PC-3 (cell line): ENCODE data around the gene CASZ1. TPM values are rescaled to one million over a fixed set of nuclear protein-coding genes. Genes with fewer than 3 reads are reported as not detected.

Source experiments
- ATAC-seq: fragments of 200-7000 bp; cut with Tn5 transposase; 2 replicates; pipeline ENCODE4 v1.9.1; 2020; ENCODE audit warnings: mild to moderate bottlenecking, moderate library complexity
- BruUV-seq: library from RNA; stranded (reverse); fragments of 400-500 nt; replicated peaks from 2 replicates; lab custom pipeline; 2021; lab: Mats Ljungman, UMichigan
- CTCF ChIA-PET: fragments of 300-600 bp; sonication (Branson Sonifier 250); formaldehyde crosslinking; loops from one replicate; lab custom pipeline; 2022; ENCODE audit warnings: antibody characterized with exemption; lab: Charles Lee
- POLR2A ChIA-PET: fragments of 300-600 bp; sonication (Branson Sonifier 250); formaldehyde crosslinking; loops from one replicate; lab custom pipeline; 2022; ENCODE audit warnings: antibody characterized with exemption; ENCODE audit not compliant: unreplicated experiment; lab: Charles Lee
- DNase-seq: peaks from one replicate; pipeline ENCODE4 v3.0.0-alpha.2; 2015
- H2AFZ ChIP-seq: fragments of 300-600 bp; sonication (generic); 2 replicates; pipeline ENCODE4 v1.6.0; 2016; ENCODE audit warnings: antibody characterized with exemption, low read length
- H3F3A ChIP-seq: fragments of 300-600 bp; sonication (generic); one replicate; pipeline ENCODE4 v1.6.0; 2017; ENCODE audit warnings: antibody characterized with exemption, low read length, control low read depth, mild to moderate bottlenecking; ENCODE audit not compliant: unreplicated experiment
- H3K27ac ChIP-seq: fragments of 300-600 bp; sonication (generic); 2 replicates; pipeline ENCODE4 v1.5.1; 2016; ENCODE audit warnings: mild to moderate bottlenecking, low read length
- H3K27me3 ChIP-seq: fragments of 300-600 bp; sonication (generic); 2 replicates; pipeline ENCODE4 v1.6.1; 2016; ENCODE audit warnings: low read length, mixed read lengths
- H3K36me3 ChIP-seq: fragments of 300-600 bp; sonication (generic); 2 replicates; pipeline ENCODE4 v1.6.1; 2016; ENCODE audit warnings: low read depth, mixed run types, low read length, mixed read lengths
- H3K4me1 ChIP-seq: fragments of 300-600 bp; sonication (generic); 2 replicates; pipeline ENCODE4 v1.5.1; 2016; ENCODE audit warnings: low read length; ENCODE audit not compliant: insufficient read depth
- H3K4me2 ChIP-seq: fragments of 300-600 bp; sonication (generic); 2 replicates; pipeline ENCODE4 v1.6.0; 2016; ENCODE audit warnings: low read length
- H3K4me3 ChIP-seq: fragments of 300-600 bp; sonication (generic); 2 replicates; pipeline ENCODE4 v1.5.1; 2016; ENCODE audit warnings: mild to moderate bottlenecking, low read length, mixed read lengths
- H3K79me2 ChIP-seq: fragments of 300-600 bp; sonication (generic); 2 replicates; pipeline ENCODE4 v1.6.1; 2017; ENCODE audit warnings: low read length, mixed read lengths
- H3K9ac ChIP-seq: fragments of 300-600 bp; sonication (generic); 2 replicates; pipeline ENCODE4 v1.6.0; 2016; ENCODE audit warnings: mild to moderate bottlenecking, low read length
- H3K9me2 ChIP-seq: fragments of 300-600 bp; sonication (generic); replicated peaks from 2 replicates; pipeline ENCODE4 v1.6.1; 2016; ENCODE audit warnings: mixed run types, low read length, mixed read lengths
- H3K9me3 ChIP-seq: fragments of 300-600 bp; sonication (generic); 2 replicates; pipeline ENCODE4 v1.6.1; 2016; ENCODE audit warnings: low read length, mixed read lengths
- H4K20me1 ChIP-seq: fragments of 300-600 bp; sonication (generic); 2 replicates; pipeline ENCODE4 v1.6.1; 2016; ENCODE audit warnings: low read length, mixed read lengths
- EZH2 ChIP-seq: fragments of 300-600 bp; sonication (generic); IDR thresholded peaks from one replicate; pipeline ENCODE4 v1.6.1; 2017; ENCODE audit warnings: antibody characterized with exemption, mild to moderate bottlenecking, low read length; ENCODE audit not compliant: unreplicated experiment
- EZH2phosphoT487 ChIP-seq: fragments of 300-600 bp; sonication (generic); IDR thresholded peaks from 2 replicates; pipeline ENCODE4 v1.6.1; 2018; ENCODE audit warnings: mild to moderate bottlenecking, antibody characterized with exemption, low read length, borderline replicate concordance
- intact Hi-C: fragments of 100-400 bp; cut with micrococcal nuclease; formaldehyde crosslinking; loops from 2 replicates; pipeline ENCODE4 v1.9.0; 2023
- total RNA-seq: library from RNA; depleted of rRNA; stranded (reverse); fragments of >200 nt; gene quantifications from 2 replicates; pipeline ENCODE4 v1.2.3, GENCODE V29; 2014
- TF ChIP-seq, protein P1 (sequence below): fragments of 300-600 bp; sonication (generic); conservative IDR thresholded peaks from 2 replicates; pipeline ENCODE4 v1.5.1; 2017; ENCODE audit warnings: antibody characterized with exemption, low read depth, mild to moderate bottlenecking, low read length

The CASZ1 gene
- total RNA-seq, 1 experiment from 2014 or later, result 12.8 TPM

DNA sequence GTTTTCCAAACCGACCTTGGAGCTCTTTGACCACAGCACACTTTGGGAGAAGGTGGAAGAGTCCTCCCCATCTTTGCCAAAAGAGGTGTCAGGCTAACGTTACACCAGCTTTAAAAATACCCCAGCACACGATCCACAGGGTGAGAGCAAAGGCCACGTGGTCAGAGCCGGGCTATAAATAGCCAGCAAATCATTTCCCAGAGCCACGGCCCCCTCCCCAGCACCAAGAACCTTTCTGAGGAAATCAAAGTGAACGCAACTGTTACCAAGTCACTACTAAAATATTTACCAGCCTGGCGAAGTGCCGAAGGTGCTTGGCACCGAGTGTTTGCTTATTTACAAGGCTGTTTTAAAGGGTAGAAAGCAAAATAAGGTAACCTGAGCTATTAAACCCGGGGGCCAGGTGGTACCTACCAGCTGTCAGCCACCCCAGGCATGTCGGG lies 72.4 kb downstream of the CASZ1 start:
- BruUV-seq, result no TSS peak
- Histone ChIP-seq H3F3A (no peaks in the 10 kb centered on the region), H3K27me3 (no peaks in the 10 kb centered on the region), H3K27ac (peak overlapping the region; percentile 20), H3K9ac (no peak overlapping the region), H3K36me3 (no peaks in the 10 kb centered on the region), H3K79me2 (no peaks in the 10 kb centered on the region), H3K9me2 (no peaks in the 10 kb centered on the region), H3K4me2 (peak overlapping the region; percentile 67), H3K4me1 (peaks cover 43% of the 10 kb centered on the region), H2AFZ (0 out of 2 replicates have a peak overlapping the region, but pooled peaks have one; percentile 57), H4K20me1 (no peaks in the 10 kb centered on the region), H3K4me3 (no peak overlapping the region), H3K9me3 (no peaks in the 10 kb centered on the region)
- intact Hi-C loops, result loop anchor here (2.0 kb wide), 1 partner anchor 73 kb away; the partner anchor contains the start of gene CASZ1
- POLR2A ChIA-PET, result interaction anchor here (0.5 kb wide), 1 partner anchor 118 kb away, joined by 3 read pairs; no protein-coding TSS in a partner anchor
- ATAC-seq (peak; percentile 64), DNase-seq (peak; percentile 97)
- TF ChIP-seq EZH2 (no peak), EZH2phosphoT487 (no peak)
- TF ChIP-seq, protein P1, sequence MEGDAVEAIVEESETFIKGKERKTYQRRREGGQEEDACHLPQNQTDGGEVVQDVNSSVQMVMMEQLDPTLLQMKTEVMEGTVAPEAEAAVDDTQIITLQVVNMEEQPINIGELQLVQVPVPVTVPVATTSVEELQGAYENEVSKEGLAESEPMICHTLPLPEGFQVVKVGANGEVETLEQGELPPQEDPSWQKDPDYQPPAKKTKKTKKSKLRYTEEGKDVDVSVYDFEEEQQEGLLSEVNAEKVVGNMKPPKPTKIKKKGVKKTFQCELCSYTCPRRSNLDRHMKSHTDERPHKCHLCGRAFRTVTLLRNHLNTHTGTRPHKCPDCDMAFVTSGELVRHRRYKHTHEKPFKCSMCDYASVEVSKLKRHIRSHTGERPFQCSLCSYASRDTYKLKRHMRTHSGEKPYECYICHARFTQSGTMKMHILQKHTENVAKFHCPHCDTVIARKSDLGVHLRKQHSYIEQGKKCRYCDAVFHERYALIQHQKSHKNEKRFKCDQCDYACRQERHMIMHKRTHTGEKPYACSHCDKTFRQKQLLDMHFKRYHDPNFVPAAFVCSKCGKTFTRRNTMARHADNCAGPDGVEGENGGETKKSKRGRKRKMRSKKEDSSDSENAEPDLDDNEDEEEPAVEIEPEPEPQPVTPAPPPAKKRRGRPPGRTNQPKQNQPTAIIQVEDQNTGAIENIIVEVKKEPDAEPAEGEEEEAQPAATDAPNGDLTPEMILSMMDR, result no peak
- CTCF ChIA-PET, result no interaction called here

DNA sequence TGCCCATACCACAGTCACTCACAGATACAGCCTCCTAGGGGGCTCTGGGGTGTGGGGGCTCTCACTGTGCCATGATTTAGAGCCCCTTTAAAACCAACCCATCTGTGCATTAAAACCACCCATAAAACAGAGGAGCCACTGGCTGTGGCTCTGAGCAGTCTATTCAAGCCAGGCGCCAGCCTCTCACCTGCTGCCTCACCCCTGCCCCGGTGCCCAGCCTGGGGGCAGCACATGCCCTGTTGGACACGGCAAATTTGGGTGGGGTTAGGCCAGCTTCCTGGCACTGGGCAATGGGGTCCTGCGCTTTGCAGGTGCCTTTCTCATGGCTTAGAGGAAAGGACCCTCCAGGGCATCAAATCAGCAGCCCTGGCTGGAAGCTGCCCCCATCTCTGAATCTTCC lies 73.1 kb downstream of the CASZ1 start:
- Histone ChIP-seq H3K4me1 (peaks cover 43% of the 10 kb centered on the region), H3K27me3 (no peaks in the 10 kb centered on the region), H3K9me2 (no peaks in the 10 kb centered on the region), H3K9me3 (no peaks in the 10 kb centered on the region), H2AFZ (no peak overlapping the region), H3K79me2 (no peaks in the 10 kb centered on the region), H4K20me1 (no peaks in the 10 kb centered on the region), H3K4me3 (no peak overlapping the region), H3K4me2 (peak overlapping the region; percentile 67), H3K27ac (no peak overlapping the region), H3K36me3 (no peaks in the 10 kb centered on the region), H3K9ac (no peak overlapping the region), H3F3A (no peaks in the 10 kb centered on the region)
- no peak for DNase-seq
- no peak for TF ChIP-seq EZH2phosphoT487
- no peak for TF ChIP-seq EZH2
- TF ChIP-seq, protein P1, result no peak
- ChIA-PET POLR2A (interaction anchor here (0.5 kb wide), 1 partner anchor 119 kb away, joined by 3 read pairs; no protein-coding TSS in a partner anchor), CTCF (no interaction called here)
- BruUV-seq, result no TSS peak
- no peak for ATAC-seq
- intact Hi-C loops, result no loop called here

DNA sequence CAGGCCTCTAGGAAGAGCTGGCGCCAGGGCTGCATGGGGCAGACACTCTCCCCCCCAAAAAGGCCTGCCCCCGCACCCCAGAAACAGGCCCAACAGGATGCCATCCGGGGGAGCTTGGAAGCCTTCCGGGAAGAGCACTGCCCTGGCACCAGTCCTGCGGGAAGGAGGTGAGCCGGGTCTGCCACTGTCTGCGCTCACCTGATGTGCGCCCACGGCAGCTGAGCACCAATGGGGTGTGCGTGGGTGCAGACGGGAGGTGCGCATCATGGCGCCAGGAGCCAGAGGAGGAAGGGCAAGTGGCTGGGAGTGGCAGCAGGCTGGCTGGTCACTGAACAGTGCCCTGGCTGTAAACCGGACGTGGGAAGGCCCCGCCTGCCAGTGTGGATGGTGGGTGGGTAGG lies 73.6 kb downstream of the CASZ1 start:
- no peaks in the 10 kb centered on the region for H3F3A ChIP-seq
- ATAC-seq (no peak), DNase-seq (no peak)
- intact Hi-C loops, result no loop called here
- H4K20me1 ChIP-seq, result no peaks in the 10 kb centered on the region
- TF ChIP-seq EZH2, result no peak
- TF ChIP-seq, protein P1, result no peak
- TF ChIP-seq EZH2phosphoT487, result no peak
- H3K27ac ChIP-seq, result no peak overlapping the region
- H3K79me2 ChIP-seq, result no peaks in the 10 kb centered on the region
- peaks cover 43% of the 10 kb centered on the region for H3K4me1 ChIP-seq
- H3K9ac ChIP-seq, result no peak overlapping the region
- no peak overlapping the region for H2AFZ ChIP-seq
- CTCF ChIA-PET, result no interaction called here
- H3K4me3 ChIP-seq, result no peak overlapping the region
- no peak overlapping the region for H3K4me2 ChIP-seq
- no peaks in the 10 kb centered on the region for H3K36me3 ChIP-seq
- no peaks in the 10 kb centered on the region for H3K9me2 ChIP-seq
- BruUV-seq, result no TSS peak
- H3K9me3 ChIP-seq, result no peaks in the 10 kb centered on the region
- no peaks in the 10 kb centered on the region for H3K27me3 ChIP-seq
- POLR2A ChIA-PET, result no interaction called here
